HepG2 (cell line): ENCODE results near the gene LSS. TPM values are rescaled to one million over a fixed set of nuclear protein-coding genes. Genes with fewer than 3 reads are reported as not detected.

Source experiments
- HCFC1 ChIP-seq: fragments of 150-350 bp; IDR thresholded peaks from 2 replicates; pipeline ENCODE4 v1.6.1; 2014; ENCODE audit warnings: low read depth, low read length
- HNRNPH1 ChIP-seq: fragments of 200-400 bp; formaldehyde crosslinking; optimal IDR thresholded peaks from 2 replicates; pipeline ENCODE3; 2017; ENCODE audit warnings: mild to moderate bottlenecking, low read depth, low read length
- HOXA7 ChIP-seq: sonication (generic); formaldehyde crosslinking; IDR thresholded peaks from 2 replicates; pipeline ENCODE4 v1.8.1; 2022; ENCODE audit warnings: mild to moderate bottlenecking, missing genetic modification reagents, moderate library complexity
- KAT2B ChIP-seq: fragments of 150-350 bp; IDR thresholded peaks from 2 replicates; pipeline ENCODE4 v1.6.1; 2014; ENCODE audit warnings: low read depth, low read length, borderline replicate concordance
- NONO ChIP-seq, 2 experiments: fragments of 450-650 bp in 1 of 2; sonication (generic) in 1 of 2; formaldehyde crosslinking in 1 of 2; IDR thresholded peaks in 1 of 2; conservative IDR thresholded peaks in 1 of 2; 2 replicates each; pipeline versions ENCODE4 v1.6.1 to v1.8.0; 2017 to 2022; ENCODE audit warnings: mild to moderate bottlenecking in 1 of 2, missing genetic modification reagents in 1 of 2, moderate library complexity in 1 of 2
- POLR2AphosphoS5 ChIP-seq: IDR thresholded peaks from 2 replicates; pipeline ENCODE4 v1.6.1; 2012; ENCODE audit warnings: low read depth, low read length
- SIN3A ChIP-seq: IDR thresholded peaks from 2 replicates; pipeline ENCODE4 v1.6.1; 2011; ENCODE audit warnings: low read depth, mild to moderate bottlenecking, control low read depth, low read length, borderline replicate concordance
- ZNF10 ChIP-seq: sonication (generic); formaldehyde crosslinking; IDR thresholded peaks from 2 replicates; pipeline ENCODE4 v1.4.0; 2020; ENCODE audit warnings: mild to moderate bottlenecking, low read depth, missing genetic modification reagents, borderline replicate concordance
- ZNF121 ChIP-seq: sonication (generic); formaldehyde crosslinking; IDR thresholded peaks from 2 replicates; pipeline ENCODE4 v1.5.0; 2020; ENCODE audit warnings: mild to moderate bottlenecking, missing genetic modification reagents
- ZNF883 ChIP-seq: sonication (generic); formaldehyde crosslinking; IDR thresholded peaks from 2 replicates; pipeline ENCODE4 v1.5.1; 2020; ENCODE audit warnings: mild to moderate bottlenecking, missing genetic modification reagents; ENCODE audit errors: not compliant biosample characterization
- polyA plus RNA-seq, 8 experiments: library from polyadenylated mRNA; depleted of rRNA in 3 of 8; stranded (reverse) in 7 of 8; unstranded in 1 of 8; fragments of >200 nt; fragmentation: Illumina TruSeq in 4 of 8; extraction: Trizol in 4 of 8; gene quantifications; 2 replicates each; pipeline versions ENCODE4 v1.2.1 to v1.2.3, GENCODE V29; 2011 to 2016; ENCODE audit warnings: low read depth in 4 of 8, missing spikeins in 1 of 8, mixed read lengths in 1 of 8; ENCODE audit not compliant: insufficient read depth in 1 of 8
- total RNA-seq, 5 experiments: library from RNA; depleted of rRNA; stranded (reverse); fragments of >200 nt; fragmentation: Illumina TruSeq; extraction: Trizol; gene quantifications; 2 replicates each; pipeline ENCODE4 v1.2.3, GENCODE V29; 2016; ENCODE audit warnings: low read depth in 1 of 5
- TF ChIP-seq, protein P1 (sequence below): sonication (generic); formaldehyde crosslinking; conservative IDR thresholded peaks from 2 replicates; pipeline ENCODE4 v1.4.0; 2020; ENCODE audit warnings: missing genetic modification reagents
- TF ChIP-seq, protein P2 (sequence below): sonication (generic); formaldehyde crosslinking; IDR thresholded peaks from 2 replicates; pipeline ENCODE4 v1.4.0; 2020; ENCODE audit warnings: missing genetic modification reagents, borderline replicate concordance
- TF ChIP-seq, protein P3 (sequence below): sonication (generic); formaldehyde crosslinking; IDR thresholded peaks from 2 replicates; pipeline ENCODE4 v1.5.0; 2020; ENCODE audit warnings: missing genetic modification reagents
- TF ChIP-seq, protein P4 (sequence below): sonication (generic); formaldehyde crosslinking; IDR thresholded peaks from 2 replicates; pipeline ENCODE4 v1.4.0; 2020; ENCODE audit warnings: low read depth, mild to moderate bottlenecking, missing genetic modification reagents
- TF ChIP-seq, protein P5 (sequence below): sonication (generic); formaldehyde crosslinking; IDR thresholded peaks from 2 replicates; pipeline ENCODE4 v1.4.0; 2020; ENCODE audit warnings: mild to moderate bottlenecking, missing genetic modification reagents
- TF ChIP-seq, protein P6 (sequence below): sonication (generic); formaldehyde crosslinking; IDR thresholded peaks from 2 replicates; pipeline ENCODE4 v1.4.0; 2020; ENCODE audit warnings: mild to moderate bottlenecking, low read depth, missing genetic modification reagents

LSS gene
- total and polyA plus RNA-seq, 2 of the 13 experiments (the other 11 are each of a cell fraction or from before 2014, with no cell fraction given) = 72.6 to 113 TPM

DNA sequence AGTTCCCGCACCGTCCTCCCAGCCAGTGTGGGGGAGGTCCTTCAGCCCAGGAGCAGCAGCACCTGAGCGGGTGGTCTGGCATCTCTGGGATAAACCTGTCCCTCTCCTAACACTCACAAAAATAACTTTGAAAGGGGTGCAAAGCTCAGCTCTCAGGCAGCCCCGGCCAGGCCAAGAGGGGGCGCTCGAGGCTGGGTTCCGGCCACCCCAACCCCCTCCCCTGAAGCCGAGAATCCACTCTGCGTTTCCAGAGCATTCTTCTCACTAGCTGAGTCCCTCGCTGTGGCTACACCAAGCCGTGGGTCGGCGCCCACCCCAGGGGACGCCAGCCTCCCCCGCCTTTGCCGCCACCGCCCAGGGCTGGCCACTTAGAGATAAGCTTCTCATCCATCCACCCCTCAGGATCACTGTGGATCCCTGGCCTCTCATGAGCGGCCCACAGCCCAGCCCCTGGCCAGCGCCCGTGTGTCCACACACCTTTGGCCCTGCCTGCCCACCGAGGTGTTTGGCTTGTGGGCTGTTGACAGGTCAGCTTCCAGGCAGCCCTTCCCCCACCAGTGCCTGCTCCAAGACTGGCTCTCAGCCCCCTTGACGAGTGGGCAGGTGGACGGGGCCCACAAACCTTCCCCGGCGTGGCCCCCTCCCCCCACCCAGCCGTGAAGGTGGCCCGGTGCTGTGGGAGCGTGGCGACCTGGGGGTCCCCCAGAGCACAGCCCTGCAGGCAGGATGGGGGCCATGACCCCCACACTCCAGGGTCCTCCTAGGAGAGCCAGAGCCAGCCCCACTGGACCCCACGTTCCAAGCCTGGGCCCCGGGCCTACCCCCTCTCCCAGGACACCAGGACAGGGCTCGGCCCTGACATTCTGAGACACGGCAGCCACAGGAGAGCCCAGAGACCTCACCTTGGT is 75.1 kb downstream of the LSS start (continued):
- 0 out of 2 replicates have a peak, but pooled peaks have one; percentile 41 for TF ChIP-seq ZNF121 (CRISPR knock-in tag)
- TF ChIP-seq ZNF883 = no peak
- no peak for TF ChIP-seq HCFC1
- TF ChIP-seq, protein P1, sequence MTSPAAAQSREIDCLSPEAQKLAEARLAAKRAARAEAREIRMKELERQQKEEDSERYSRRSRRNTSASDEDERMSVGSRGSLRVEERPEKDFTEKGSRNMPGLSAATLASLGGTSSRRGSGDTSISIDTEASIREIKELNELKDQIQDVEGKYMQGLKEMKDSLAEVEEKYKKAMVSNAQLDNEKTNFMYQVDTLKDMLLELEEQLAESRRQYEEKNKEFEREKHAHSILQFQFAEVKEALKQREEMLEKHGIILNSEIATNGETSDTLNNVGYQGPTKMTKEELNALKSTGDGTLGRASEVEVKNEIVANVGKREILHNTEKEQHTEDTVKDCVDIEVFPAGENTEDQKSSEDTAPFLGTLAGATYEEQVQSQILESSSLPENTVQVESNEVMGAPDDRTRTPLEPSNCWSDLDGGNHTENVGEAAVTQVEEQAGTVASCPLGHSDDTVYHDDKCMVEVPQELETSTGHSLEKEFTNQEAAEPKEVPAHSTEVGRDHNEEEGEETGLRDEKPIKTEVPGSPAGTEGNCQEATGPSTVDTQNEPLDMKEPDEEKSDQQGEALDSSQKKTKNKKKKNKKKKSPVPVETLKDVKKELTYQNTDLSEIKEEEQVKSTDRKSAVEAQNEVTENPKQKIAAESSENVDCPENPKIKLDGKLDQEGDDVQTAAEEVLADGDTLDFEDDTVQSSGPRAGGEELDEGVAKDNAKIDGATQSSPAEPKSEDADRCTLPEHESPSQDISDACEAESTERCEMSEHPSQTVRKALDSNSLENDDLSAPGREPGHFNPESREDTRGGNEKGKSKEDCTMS (CRISPR knock-in tag) = no peak
- TF ChIP-seq, protein P2, sequence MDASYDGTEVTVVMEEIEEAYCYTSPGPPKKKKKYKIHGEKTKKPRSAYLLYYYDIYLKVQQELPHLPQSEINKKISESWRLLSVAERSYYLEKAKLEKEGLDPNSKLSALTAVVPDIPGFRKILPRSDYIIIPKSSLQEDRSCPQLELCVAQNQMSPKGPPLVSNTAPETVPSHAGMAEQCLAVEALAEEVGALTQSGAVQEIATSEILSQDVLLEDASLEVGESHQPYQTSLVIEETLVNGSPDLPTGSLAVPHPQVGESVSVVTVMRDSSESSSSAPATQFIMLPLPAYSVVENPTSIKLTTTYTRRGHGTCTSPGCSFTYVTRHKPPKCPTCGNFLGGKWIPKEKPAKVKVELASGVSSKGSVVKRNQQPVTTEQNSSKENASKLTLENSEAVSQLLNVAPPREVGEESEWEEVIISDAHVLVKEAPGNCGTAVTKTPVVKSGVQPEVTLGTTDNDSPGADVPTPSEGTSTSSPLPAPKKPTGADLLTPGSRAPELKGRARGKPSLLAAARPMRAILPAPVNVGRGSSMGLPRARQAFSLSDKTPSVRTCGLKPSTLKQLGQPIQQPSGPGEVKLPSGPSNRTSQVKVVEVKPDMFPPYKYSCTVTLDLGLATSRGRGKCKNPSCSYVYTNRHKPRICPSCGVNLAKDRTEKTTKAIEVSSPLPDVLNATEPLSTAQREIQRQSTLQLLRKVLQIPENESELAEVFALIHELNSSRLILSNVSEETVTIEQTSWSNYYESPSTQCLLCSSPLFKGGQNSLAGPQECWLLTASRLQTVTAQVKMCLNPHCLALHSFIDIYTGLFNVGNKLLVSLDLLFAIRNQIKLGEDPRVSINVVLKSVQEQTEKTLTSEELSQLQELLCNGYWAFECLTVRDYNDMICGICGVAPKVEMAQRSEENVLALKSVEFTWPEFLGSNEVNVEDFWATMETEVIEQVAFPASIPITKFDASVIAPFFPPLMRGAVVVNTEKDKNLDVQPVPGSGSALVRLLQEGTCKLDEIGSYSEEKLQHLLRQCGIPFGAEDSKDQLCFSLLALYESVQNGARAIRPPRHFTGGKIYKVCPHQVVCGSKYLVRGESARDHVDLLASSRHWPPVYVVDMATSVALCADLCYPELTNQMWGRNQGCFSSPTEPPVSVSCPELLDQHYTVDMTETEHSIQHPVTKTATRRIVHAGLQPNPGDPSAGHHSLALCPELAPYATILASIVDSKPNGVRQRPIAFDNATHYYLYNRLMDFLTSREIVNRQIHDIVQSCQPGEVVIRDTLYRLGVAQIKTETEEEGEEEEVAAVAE (CRISPR knock-in tag) = no peak; the same call in 1 of the 2 replicates
- TF ChIP-seq NONO (IDR thresholded peaks at IDR 0.05) = no peak
- TF ChIP-seq NONO (CRISPR knock-in tag; conservative IDR thresholded peaks at IDR 0.05) = peak; percentile 55; the same call in 1 of the 2 replicates
- TF ChIP-seq POLR2AphosphoS5 = no peak; the same call in 1 of the 2 replicates
- TF ChIP-seq, protein P3, sequence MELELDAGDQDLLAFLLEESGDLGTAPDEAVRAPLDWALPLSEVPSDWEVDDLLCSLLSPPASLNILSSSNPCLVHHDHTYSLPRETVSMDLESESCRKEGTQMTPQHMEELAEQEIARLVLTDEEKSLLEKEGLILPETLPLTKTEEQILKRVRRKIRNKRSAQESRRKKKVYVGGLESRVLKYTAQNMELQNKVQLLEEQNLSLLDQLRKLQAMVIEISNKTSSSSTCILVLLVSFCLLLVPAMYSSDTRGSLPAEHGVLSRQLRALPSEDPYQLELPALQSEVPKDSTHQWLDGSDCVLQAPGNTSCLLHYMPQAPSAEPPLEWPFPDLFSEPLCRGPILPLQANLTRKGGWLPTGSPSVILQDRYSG (CRISPR knock-in tag) = no peak
- TF ChIP-seq HOXA7 (CRISPR knock-in tag) = no peak
- TF ChIP-seq, protein P4, sequence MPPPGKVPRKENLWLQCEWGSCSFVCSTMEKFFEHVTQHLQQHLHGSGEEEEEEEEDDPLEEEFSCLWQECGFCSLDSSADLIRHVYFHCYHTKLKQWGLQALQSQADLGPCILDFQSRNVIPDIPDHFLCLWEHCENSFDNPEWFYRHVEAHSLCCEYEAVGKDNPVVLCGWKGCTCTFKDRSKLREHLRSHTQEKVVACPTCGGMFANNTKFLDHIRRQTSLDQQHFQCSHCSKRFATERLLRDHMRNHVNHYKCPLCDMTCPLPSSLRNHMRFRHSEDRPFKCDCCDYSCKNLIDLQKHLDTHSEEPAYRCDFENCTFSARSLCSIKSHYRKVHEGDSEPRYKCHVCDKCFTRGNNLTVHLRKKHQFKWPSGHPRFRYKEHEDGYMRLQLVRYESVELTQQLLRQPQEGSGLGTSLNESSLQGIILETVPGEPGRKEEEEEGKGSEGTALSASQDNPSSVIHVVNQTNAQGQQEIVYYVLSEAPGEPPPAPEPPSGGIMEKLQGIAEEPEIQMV (CRISPR knock-in tag) = no peak
- TF ChIP-seq, protein P5, sequence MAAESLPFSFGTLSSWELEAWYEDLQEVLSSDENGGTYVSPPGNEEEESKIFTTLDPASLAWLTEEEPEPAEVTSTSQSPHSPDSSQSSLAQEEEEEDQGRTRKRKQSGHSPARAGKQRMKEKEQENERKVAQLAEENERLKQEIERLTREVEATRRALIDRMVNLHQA (CRISPR knock-in tag) = no peak
- TF ChIP-seq HNRNPH1 = no peak
- no peak for TF ChIP-seq ZNF10
- TF ChIP-seq, protein P6, sequence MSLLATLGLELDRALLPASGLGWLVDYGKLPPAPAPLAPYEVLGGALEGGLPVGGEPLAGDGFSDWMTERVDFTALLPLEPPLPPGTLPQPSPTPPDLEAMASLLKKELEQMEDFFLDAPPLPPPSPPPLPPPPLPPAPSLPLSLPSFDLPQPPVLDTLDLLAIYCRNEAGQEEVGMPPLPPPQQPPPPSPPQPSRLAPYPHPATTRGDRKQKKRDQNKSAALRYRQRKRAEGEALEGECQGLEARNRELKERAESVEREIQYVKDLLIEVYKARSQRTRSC = no peak
- no peak for TF ChIP-seq KAT2B
- TF ChIP-seq SIN3A = peak; percentile 77; the same call in 1 of the 2 replicates
